ENCODE data around the gene ABHD12.

The ABHD12 gene

GRCh38 chr20:25306991-25307903 is 83.4 kb downstream of the ABHD12 start:
- no peak for DNase-seq (ENCODE audit: low read depth, low spot score)

GRCh38 chr20:25304025-25304549 is 86.5 kb downstream of the ABHD12 start:
- no peak for DNase-seq (ENCODE audit: low read depth, low spot score)

- no peak for DNase-seq (ENCODE audit: low read depth, low spot score)
Measured at GRCh38 chr20:25303292-25304024, 87.2 kb downstream of the ABHD12 start.

GRCh38 chr20:25302596-25302995 is 88.0 kb downstream of the ABHD12 start:
- no peak for DNase-seq (ENCODE audit: low read depth, low spot score)

- DNase-seq (ENCODE audit: low read depth, low spot score): no peak
Measured at GRCh38 chr20:25301357-25301920, 89.2 kb downstream of the ABHD12 start.

- no peak for DNase-seq (ENCODE audit: low read depth, low spot score)
Measured at GRCh38 chr20:25300496-25301170, 90.0 kb downstream of the ABHD12 start.

- DNase-seq (ENCODE audit: low read depth, low spot score): no peak
Measured at GRCh38 chr20:25299806-25300205, 90.8 kb downstream of the ABHD12 start.

GRCh38 chr20:25297141-25297905 is 93.3 kb downstream of the ABHD12 start:
- DNase-seq (ENCODE audit: low read depth, low spot score): no peak

GRCh38 chr20:25296094-25297093 is 94.2 kb downstream of the ABHD12 start:
- peak; percentile 25 for DNase-seq (ENCODE audit: low read depth, low spot score)

GRCh38 chr20:25295386-25296093 is 95.1 kb downstream of the ABHD12 start:
- peak; percentile 48 for DNase-seq (ENCODE audit: low read depth, low spot score)

- peak; percentile 85 for DNase-seq (ENCODE audit: low read depth, low spot score)
Measured at GRCh38 chr20:25294459-25295385, 95.9 kb downstream of the ABHD12 start.

GRCh38 chr20:25293910-25294458 is 96.7 kb downstream of the ABHD12 start:
- no peak for DNase-seq (ENCODE audit: low read depth, low spot score)

GRCh38 chr20:25293507-25293906 is 97.1 kb downstream of the ABHD12 start:
- DNase-seq (ENCODE audit: low read depth, low spot score): no peak

- DNase-seq (ENCODE audit: low read depth, low spot score): no peak
Measured at GRCh38 chr20:25292176-25292891, 98.3 kb downstream of the ABHD12 start.

- DNase-seq (ENCODE audit: low read depth, low spot score): no peak
Measured at GRCh38 chr20:25291432-25292133, 99.1 kb downstream of the ABHD12 start.
